HG03103 (cell line): ENCODE data around the gene GNAO1.

Experiments used
- ATAC-seq: cut with Tn5 transposase; IDR thresholded peaks from one replicate; pipeline ENCODE4 v1.9.1; 2021; ENCODE audit warnings: low read depth; ENCODE audit not compliant: unreplicated experiment

The GNAO1 gene

GRCh38 chr16:56233795-56234566 is 42.7 kb downstream of the GNAO1 start:
- ATAC-seq, result no peak

- no peak for ATAC-seq
Observed at GRCh38 chr16:56234737-56235136, 43.4 kb downstream of the GNAO1 start.

GRCh38 chr16:56237451-56237930 is 46.2 kb downstream of the GNAO1 start:
- ATAC-seq, result no peak

DNA sequence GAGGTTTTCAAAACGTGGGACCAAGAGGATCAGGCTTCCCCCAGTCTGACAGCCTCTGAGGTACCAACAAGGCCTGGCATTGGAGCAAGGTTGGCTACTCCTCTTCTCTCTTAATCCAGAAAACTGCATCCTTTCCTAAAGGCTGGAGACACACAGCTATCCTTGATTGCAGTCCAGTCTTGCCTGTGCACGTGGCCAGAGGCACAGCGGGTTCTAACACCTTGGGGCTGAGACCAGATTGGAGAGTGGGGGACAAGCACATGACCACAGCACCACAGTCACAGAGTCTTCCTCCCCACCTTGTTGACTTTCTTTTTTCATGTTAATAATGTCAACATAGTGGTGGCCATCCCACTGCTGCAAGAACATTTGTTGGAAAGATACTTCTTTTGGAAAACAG is 46.9 kb downstream of the GNAO1 start:
- no peak for ATAC-seq

- no peak for ATAC-seq
Observed at GRCh38 chr16:56241596-56241995, 50.3 kb downstream of the GNAO1 start.

- ATAC-seq, result no peak
Observed at GRCh38 chr16:56242740-56243139, 51.5 kb downstream of the GNAO1 start.

DNA sequence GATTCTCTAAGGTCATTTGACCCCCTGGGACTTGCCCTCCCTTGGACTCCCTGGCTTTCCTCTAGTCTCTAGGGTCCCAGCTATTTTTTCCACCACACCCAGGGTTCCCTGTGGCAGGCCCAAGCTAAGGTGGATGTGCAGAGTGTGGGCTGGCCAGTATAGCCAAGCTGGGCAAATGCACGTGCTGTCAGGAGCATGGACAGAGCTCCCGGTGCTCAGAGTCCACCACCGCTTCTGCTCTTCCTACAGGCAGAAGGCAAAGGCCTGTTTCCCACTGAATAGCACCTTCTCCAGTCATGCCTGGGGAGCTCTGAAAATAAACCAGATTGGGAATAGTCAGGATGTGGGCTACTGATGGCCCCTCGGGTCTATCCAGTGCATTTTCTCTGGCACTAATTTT is 53.3 kb downstream of the GNAO1 start:
- ATAC-seq, result no peak

DNA sequence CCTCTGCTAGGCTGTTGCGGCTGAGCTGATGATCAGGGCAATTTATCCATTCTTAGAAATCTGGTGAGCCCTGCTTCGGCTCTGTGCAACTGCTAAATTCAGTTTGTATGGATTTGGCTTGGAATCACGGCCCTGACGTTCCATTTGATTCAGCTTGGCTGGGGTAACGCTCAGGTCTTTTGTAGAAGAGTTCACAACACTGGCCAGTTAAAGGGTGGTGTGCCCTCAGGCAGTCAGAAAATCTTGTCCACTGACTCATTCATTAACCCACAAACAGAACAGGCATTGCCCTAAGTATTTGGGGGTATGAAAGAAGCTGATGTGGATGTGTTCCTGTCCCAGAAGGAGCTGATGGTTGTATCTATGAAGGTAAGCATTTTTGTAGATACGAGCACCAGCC is 53.9 kb downstream of the GNAO1 start:
- ATAC-seq, result no peak

GRCh38 chr16:56246051-56246817 is 54.9 kb downstream of the GNAO1 start:
- ATAC-seq, result no peak

DNA sequence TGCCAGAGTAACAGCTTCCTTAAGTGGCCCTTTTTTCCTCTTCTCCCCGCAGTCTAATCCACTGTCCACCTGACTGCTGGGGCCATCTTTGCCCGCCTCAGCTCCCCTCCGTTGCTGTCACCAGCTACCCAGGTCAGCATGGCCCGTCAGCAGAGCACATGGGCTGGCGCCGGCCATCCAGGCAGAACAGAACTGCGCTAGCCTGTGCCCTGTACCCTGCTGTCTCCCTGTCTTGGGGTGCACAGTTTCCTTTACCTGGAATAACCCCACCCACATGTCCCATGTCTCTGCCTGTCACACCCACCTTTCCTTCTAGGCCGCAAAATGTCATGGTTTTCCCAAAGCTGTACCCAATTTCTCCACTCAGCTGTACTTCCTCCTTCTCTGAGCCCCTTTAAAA is 55.7 kb downstream of the GNAO1 start:
- no peak for ATAC-seq

DNA sequence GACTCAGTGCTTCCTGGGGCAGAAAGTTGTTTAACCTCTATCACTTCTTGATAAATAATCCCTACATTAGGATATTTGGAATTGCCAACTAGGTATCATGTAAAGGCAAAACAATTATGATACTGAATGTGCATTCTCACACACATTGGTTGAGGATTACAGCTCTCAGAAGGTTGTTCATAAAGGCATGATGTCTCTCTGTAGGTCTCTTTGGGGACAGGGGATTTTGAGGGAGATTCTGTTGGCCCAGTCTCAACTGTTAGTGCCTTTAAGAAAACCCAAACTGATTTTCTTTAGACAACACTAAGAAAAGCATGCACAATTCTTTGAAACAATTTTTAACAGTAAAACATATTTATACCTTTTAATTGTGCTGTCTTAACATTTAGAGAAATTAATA is 56.5 kb downstream of the GNAO1 start:
- ATAC-seq, result no peak

GRCh38 chr16:56252835-56253234 is 61.5 kb downstream of the GNAO1 start:
- no peak for ATAC-seq

DNA sequence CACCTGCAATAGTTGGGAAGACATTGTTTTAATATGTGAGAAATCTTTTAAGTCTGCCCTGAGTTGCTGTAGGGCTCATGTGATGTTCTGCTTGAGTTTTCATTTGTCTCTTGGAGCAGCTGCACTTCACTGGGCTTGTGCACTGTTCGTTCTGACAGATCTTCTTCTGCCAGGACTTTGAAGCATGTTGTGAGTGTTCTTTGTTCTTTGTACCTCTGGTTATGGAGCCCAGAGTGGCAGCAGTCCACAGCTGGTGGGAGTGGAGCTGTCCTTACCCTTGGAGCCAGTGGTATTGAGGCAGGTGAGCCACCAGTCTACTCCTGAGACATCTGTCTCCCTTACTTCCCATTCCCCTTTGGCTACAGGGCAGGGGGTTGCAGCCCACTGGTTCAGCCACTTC is 64.6 kb downstream of the GNAO1 start:
- no peak for ATAC-seq

- no peak for ATAC-seq
Observed at GRCh38 chr16:56257239-56257638, 66.0 kb downstream of the GNAO1 start.

- ATAC-seq, result no peak
Observed at GRCh38 chr16:56257666-56258342, 66.5 kb downstream of the GNAO1 start.

DNA sequence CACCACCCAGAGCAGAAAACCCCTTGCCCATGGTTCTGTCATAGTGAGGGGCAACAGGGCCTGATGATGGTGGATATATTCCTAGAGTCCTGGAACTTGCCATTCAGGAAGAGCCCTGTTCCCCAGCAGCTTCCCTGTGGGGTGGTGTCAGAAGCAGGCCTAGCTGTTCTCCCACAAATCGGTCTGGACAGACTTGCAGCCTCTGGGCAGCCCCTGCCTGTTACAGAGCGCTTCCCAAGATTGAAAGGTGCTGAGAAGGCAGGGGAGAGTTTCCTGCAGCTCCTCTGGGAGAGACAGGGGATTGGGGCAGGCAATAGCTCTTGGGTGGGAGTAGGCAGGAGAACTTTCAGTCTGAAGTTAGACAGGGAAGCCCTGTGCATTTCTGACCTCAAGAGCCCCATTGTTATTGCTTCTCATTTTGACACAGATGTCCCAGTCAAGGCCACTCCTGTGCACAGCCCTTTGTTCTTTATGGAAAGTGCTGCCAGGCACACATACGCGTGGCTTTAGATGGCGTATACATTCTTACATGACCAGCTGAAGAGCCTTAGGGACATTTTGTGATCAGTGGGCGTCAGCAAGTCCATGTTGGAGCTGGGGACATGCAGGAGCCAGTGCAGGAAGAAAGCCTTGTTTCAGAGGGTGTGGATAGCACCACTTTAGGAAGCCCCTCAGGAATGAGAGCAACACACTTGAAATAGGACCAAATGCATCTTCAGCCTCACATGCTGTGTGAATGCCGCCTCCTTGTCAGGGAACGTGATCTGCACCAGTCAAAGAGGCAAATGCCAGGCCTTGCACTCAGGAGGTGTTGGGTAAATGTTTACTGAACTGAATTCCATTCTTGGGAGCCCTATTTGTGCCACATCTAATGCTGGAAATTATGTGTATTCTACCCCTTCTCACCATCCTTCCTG is 67.5 kb downstream of the GNAO1 start:
- ATAC-seq, result no peak

DNA sequence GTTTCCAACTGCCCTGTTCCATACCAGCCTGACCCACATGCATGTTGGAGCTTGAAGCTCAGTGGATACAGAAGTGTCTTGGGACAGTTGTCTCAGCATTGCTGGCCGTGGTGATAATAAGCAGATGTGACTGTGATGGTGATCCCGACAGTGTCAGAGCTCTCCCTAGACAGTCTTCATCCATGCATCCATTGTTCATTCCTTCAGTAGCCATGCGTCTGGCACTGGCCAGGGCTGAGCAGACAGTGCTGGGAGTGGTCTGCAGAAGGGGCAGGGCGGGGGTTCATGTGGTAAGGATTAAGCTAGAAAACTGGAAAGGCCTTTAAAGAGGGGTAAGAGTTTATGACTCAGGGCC is 68.1 kb downstream of the GNAO1 start:
- no peak for ATAC-seq

- no peak for ATAC-seq
Observed at GRCh38 chr16:56260378-56261160, 69.3 kb downstream of the GNAO1 start.

DNA sequence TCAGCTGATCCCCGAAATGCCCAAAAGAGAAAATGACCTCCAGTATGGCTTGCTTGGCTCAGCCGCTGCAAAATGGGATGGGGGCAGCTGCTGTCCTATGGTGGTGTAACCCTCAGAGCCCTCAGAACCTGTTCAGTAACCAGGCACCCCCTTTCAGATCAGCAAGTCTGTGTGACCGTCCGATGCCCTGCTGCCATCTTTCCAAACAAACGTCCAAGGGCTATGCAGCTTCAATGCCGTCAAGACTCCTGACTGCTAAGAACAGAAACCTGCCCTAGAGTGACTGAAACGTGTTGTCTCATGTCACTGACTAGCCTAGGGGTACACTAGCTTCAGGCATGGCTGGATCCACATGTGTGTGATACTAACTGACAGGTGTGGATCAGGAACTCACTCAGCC is 70.4 kb downstream of the GNAO1 start:
- ATAC-seq, result no peak

DNA sequence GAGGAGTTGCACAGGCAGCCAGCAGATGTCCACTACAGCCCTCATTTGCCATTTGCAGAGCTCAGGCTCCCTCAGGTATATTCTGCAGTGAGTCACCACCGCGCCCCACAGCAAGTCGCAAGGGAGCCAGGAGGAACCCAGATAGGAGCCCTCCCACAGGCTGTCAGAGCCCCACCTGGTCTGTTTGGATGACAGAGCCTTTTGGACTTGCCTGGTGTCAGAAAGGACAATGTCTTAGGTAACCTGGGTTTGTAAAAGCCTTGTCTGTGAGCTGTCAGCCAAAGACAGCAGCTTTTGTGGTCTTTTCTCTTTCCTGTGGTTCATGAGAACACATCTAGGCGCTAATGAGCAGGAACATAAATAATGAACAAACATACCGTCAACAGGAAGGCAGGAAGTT is 70.9 kb downstream of the GNAO1 start:
- ATAC-seq, result no peak
